ENCODE data around the gene EEA1. TPM values are rescaled to one million over a fixed set of nuclear protein-coding genes. Genes with fewer than 3 reads are reported as not detected.

The EEA1 gene
- total and polyA plus RNA-seq, 2 of the 4 experiments (the other 2 are of a cell fraction), result 4.6 to 12.5 TPM

DNA sequence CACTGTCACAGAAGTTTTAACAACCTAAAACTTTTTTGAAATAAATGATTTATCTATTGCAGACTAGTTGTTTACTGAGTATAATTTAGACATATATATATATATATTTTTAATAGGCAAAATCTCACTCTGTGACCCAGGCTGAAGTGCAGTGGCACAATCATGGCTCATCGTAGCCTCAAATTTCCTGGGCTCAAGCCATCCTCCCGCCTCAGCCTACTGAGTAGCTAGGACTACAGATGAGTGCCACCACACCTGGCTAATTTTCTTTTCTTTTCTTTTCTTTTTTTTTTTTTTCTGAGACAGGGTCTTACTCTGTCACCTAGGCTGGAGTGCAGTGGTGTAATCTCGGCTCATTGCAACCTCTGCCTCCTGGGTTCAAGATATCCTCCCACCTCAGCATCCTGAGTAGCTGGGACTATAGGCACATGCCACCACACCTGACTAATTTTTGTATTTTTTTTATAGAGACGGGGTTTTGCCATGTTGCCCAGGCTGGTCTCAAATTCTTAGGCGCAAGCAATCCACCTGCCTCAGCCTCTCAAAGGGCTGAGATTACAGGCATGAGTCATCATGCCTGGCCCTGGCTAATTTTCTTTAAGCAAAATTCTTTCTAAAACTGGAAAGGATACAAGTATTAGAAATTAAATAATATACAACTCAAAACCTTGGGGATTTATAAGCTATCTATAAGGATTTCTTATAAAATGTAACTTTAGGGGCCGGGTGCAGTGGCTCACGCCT, 23.1 kb downstream of the EEA1 start:
- H3K18ac ChIP-seq (ENCODE audit: low read depth, low read length), result no peak overlapping the region
- H3K36me3 ChIP-seq (ENCODE audit: control insufficient read depth, insufficient read depth, low read length), result no peaks in the 10 kb centered on the region
- H4K20me1 ChIP-seq (ENCODE audit: insufficient read depth, low read length), result peaks cover 29% of the 10 kb centered on the region
- POLR2A ChIA-PET (ENCODE audit: unreplicated experiment), result no interaction called here
- no peak overlapping the region for H3K56ac ChIP-seq (ENCODE audit: extremely low read depth, insufficient read depth, low read length)
- CTCF ChIA-PET, result interaction anchor here (0.7 kb wide), 1 partner anchor 46 kb away, joined by 4 read pairs; no protein-coding TSS in a partner anchor
- H4K91ac ChIP-seq (ENCODE audit: insufficient read depth, low read depth, low read length), result no peak overlapping the region
- H3K4me3 ChIP-seq (ENCODE audit: insufficient read depth, low read depth, low read length), result no peak overlapping the region
- peaks cover 3% of the 10 kb centered on the region; the same call in 1 of the 2 replicates for H3K9me3 ChIP-seq (ENCODE audit: control insufficient read depth, insufficient read depth, low read length)
- no peak overlapping the region for H3K9ac ChIP-seq (ENCODE audit: low read depth, low read length)
- H2AK9ac ChIP-seq (replicated peaks; ENCODE audit: low read depth, low read length, poor library complexity), result no peak overlapping the region
- intact Hi-C loops (cut with micrococcal nuclease), result no loop called here
- no CpG with 5 or more reads among the region's 7 CpGs for WGBS, 2 experiments (ENCODE audit: extremely low coverage in 2 of 2, insufficient read length in 1 of 2)
- BruUV-seq (replicated peaks), result no TSS peak
- no peak overlapping the region for H2BK120ac ChIP-seq (ENCODE audit: low read depth, low read length)
- H3K27me3 ChIP-seq (ENCODE audit: control insufficient read depth, insufficient read depth, low read length), result no peaks in the 10 kb centered on the region
- no peak overlapping the region for H2BK20ac ChIP-seq (ENCODE audit: low read depth, low read length)
- TF ChIP-seq FOS (IDR thresholded peaks at IDR 0.05; ENCODE audit: low read depth, low read length), result peak; percentile 36; the same call in 1 of the 2 replicates
- TF ChIP-seq NFE2L2 (IDR thresholded peaks at IDR 0.05; ENCODE audit: low read depth, low read length), result no peak
- TF ChIP-seq ELK1 (IDR thresholded peaks at IDR 0.05; ENCODE audit: borderline replicate concordance, low read depth, low read length), result no peak
- TF ChIP-seq MAFK (IDR thresholded peaks at IDR 0.05; ENCODE audit: low read depth, low read length), result no peak
- TF ChIP-seq RCOR1 (IDR thresholded peaks at IDR 0.05; ENCODE audit: insufficient replicate concordance, low read length), result no peak
- TF ChIP-seq MXI1 (IDR thresholded peaks at IDR 0.05; ENCODE audit: borderline replicate concordance, low read depth, low read length), result no peak
- no peak for TF ChIP-seq USF2 (IDR thresholded peaks at IDR 0.05; ENCODE audit: low read depth, low read length)
- TF ChIP-seq RFX5 (IDR thresholded peaks at IDR 0.05; ENCODE audit: low read depth, low read length), result no peak
- H3K9me1 ChIP-seq (ENCODE audit: insufficient read depth, low read length), result peaks cover 4% of the 10 kb centered on the region; the same call in 1 of the 2 replicates
- in situ Hi-C loops (cut with MboI; ENCODE audit: low sequenced_read_pairs), result no loop called here
- no peak overlapping the region for H3K23ac ChIP-seq (ENCODE audit: low read depth, low read length)
- H4K5ac ChIP-seq (ENCODE audit: low read depth, low read length), result no peak overlapping the region
- H4K8ac ChIP-seq (ENCODE audit: low read depth in 2 of 2, low read length in 2 of 2), result no peak overlapping the region
- no peak overlapping the region for H2BK5ac ChIP-seq (ENCODE audit: low read depth, low read length, poor library complexity, severe bottlenecking)
- DNase-seq, result peak; percentile 36
- no peak overlapping the region for H3K4ac ChIP-seq (ENCODE audit: low read depth, low read length)
- H2BK15ac ChIP-seq (ENCODE audit: low read depth, low read length), result no peak overlapping the region
- no peak overlapping the region for H2AK5ac ChIP-seq (ENCODE audit: low read depth, low read length)
- ATAC-seq (ENCODE audit: low read depth), result no peak
- H3K14ac ChIP-seq (replicated peaks; ENCODE audit: low read depth, low read length), result no peak overlapping the region
- H2AFZ ChIP-seq (replicated peaks; ENCODE audit: low read length, poor library complexity), result no peak overlapping the region
- H3K79me1 ChIP-seq (ENCODE audit: low read depth in 1 of 2, low read length in 2 of 2), result peaks cover 15 to 59% of the 10 kb centered on the region in 2 experiments
- no peaks in the 10 kb centered on the region for H3K4me1 ChIP-seq (ENCODE audit: control insufficient read depth, insufficient read depth, low read length)
- H3K4me2 ChIP-seq (ENCODE audit: low read depth, low read length), result no peak overlapping the region
- no peak overlapping the region for H3K27ac ChIP-seq (ENCODE audit: insufficient read depth, low read length)
- dilution Hi-C loops (cut with HindIII; ENCODE audit: low sequenced_read_pairs, unreplicated experiment), result no loop called here
